GM20431 (cell line): Measurements from ENCODE around the gene NDUFA8.

ENCODE experiments used
- in situ Hi-C: fragments of 300-500 bp; cut with MseI, MboI; formaldehyde crosslinking; loops from one replicate; pipeline ENCODE4 v1.15.0; 2020; ENCODE audit warnings: low sequenced_read_pairs; ENCODE audit not compliant: unreplicated experiment

NDUFA8 gene

DNA sequence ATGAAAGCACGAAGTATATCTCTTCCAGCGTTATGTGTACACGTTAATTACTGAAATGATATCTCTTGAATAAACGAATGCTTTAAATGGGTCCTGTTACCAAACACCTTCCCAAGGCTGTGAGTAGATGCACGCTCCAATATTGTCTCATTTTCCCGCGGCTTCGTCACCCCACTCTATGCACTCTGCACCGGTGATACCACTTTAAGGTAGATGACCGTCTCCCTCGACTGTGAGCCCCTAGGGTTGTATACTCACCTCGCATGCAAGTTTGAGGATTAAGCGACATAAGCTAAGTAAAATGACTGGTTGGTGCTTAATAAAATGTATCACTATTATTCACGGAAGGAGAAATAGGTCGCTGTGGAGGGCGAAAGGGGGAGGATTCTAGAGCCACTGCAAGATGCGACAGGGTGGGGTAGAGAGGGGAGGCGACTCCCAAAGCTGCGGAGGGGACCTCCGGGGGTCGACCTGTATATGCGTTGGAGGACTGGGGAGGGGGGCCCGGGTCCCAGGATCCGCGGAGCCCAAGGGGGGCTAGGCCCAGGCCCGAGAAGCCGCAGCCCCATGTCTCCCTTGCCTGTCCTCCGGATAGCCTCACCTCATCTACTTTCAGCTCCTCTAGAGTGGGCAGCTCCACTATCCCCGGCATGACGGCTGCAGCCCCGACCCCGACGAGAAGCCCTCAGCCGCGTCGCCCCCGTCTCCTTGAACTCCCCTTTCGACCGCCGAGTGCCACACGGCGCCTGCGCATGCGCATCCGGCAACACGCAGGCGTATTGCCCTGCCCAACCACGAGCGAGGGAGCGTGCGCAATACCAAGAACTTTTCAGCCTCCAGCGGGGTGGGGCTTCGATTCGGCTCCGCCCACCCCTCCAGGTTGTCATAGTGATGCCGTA is at the start of gene NDUFA8, which contains the start of gene MORN5:
Gene NDUFA8, minus strand, starts transcription at position 754 of the 899 bp plus-strand sequence. Its CDS starts 102 bp downstream, at position 652.
Gene MORN5, plus strand, starts transcription at position 883 of the 899 bp plus-strand sequence. CDS start 65 bp downstream, outside the sequence.
- in situ Hi-C loops, result no loop called here

DNA sequence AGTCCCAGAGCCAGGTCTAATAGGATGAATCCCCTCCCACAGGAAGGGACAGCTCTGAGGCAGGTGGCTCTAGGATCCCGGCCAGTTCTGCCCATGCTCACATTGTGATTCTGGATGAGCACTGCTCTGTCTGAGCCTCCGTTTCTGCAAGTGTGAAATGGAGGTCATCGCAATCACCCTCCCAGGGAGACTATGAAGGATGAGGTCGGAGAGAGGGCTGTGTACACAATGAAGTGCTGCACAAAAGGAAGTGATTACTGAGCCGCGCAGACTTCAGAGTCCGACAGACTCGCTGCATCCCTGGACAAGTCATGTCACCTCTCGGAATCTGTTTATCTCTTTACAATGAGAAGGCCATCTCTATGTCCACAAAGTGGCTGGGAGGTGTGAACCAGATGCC is 47.5 kb upstream of the NDUFA8 start:
- in situ Hi-C loops, result no loop called here

DNA sequence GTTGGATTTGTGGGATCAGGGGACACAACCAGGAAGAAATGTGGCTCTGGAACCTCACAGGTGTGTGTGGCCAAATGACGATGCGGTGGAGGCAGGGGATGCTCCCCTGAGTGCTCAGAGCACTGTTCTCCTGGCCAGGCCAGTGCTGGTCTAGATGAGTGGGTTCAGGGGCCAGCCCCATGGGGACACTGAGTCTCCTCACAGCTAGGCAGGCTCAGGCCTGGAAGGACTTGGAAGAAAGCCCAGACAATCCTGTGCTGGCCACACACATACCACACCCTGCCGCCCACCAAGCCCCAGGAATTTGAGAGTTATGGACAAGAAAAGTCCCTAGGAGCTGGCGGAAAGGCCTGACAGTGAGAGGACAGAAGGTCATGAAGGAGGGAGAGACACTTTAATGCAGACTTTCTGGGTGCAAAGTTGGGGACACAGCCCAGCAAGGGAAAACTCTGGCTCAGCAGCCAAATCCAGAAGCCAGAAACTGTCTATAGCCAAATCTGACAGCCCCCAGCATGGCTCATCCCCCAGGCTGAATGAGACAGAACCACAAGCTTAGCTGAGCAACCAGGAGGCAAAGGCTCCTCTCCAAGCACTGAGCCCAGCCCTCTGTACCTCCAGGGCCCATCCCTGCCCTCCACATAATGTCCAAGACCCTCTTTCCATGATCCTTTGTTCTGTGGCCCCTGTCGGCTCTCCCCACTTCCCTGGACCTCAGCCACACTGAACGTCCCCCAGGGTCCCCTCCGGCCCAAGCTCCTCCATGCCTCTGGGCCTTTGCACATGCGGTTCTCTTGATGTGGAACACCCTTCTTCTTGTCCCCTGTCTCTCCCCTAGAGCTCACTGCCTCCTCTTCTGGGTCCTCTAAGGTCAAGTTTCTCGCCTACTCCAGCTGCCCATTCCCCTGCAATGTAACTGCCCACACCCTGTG is 46.8 kb upstream of the NDUFA8 start:
- in situ Hi-C loops, result no loop called here

DNA sequence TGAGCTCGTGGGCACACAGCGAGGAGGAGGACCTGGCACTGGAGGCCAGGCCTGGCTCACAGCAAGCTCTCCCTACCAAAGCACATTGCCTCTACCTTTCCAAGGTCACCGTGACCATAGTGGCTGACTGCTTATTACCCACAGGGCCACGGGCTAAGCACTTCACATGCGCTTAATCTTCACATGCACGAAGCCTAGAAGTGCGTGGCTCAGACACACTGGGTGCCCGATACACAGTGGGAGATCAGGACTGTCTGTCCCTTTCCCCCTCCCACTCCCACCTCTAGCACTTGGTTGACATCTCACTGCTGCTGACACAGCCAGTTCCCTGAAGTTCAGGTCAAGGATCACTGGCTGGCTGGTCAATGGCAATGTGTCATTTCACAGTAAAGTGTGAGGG is 45.6 kb upstream of the NDUFA8 start:
- in situ Hi-C loops, result no loop called here

DNA sequence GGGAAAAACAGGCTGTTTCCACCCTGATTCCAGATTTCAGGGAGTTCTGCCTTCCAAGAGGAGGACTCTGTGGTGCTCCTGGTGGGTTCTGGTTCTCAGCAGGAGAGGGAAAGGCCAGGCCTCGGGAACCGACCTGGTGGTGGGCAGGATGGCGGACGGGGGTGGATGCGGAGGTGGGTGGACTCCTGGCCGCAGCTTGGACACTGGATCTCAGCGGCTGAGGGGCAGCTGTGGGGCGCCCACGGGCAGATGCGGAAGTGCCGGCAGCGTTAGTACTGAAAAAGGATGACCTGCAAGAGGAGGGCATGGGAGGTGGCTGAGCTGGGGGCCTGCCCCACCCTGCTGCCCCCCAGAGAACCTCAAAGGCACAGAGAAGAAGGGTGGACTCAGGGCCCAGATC is 44.9 kb upstream of the NDUFA8 start:
- in situ Hi-C loops, result no loop called here

DNA sequence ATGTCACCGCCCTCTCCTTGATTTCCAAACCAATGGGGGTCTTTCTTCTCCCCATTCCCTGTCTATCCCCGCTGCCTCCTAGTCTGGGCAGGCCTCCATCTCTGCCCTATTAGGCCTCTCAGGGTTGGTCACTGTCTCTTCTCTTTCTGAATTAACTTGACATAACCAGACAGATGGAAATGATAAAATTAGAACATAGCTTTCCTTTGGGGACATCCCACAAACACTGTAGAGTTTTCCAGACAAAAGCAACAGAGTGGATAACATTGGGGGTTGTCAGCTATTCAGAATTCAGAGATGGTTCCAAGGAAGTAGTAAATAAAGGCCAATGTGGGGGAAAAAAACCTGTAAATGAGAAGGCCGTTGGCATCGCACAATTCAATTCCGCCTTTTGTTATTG is 44.5 kb upstream of the NDUFA8 start:
- in situ Hi-C loops, result no loop called here

DNA sequence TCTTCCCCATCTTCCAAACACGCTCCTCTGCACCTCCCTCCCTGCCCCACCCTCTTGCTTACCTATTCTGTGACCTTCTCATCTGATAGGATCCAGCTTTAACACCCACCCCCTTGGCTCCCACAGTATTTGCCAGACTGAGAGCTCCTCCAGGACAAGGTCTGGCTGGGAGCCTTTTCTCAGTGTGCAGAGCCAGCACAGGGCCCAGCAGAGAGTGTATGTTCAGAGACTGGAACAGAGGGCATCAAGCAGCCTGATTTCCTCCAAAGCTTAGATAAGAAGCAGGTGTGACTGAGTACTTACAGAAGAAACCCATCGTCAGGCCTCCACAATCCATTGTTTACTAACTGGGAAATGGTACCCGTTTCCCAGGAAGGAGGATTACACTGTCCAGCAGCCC is 42.5 kb upstream of the NDUFA8 start:
- in situ Hi-C loops, result no loop called here

DNA sequence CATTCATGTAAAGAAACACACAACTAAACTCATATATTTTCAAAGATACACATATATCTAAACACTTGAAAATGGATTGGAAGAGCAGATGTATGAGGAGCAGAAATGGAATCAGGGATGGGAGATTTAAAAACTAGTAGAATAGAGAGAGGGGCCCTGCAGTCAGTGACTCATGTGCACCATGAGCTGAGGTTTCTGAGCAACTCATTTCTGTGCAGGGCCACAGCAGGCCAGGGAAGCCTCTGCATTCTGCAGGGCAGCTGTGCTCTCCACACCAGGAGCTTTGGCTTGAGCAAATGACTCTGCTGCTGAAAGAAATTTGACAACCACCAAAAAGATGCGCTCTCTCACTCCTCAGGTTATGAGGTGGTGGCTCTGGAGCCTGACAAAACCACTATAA is 42.1 kb upstream of the NDUFA8 start:
- in situ Hi-C loops, result no loop called here

DNA sequence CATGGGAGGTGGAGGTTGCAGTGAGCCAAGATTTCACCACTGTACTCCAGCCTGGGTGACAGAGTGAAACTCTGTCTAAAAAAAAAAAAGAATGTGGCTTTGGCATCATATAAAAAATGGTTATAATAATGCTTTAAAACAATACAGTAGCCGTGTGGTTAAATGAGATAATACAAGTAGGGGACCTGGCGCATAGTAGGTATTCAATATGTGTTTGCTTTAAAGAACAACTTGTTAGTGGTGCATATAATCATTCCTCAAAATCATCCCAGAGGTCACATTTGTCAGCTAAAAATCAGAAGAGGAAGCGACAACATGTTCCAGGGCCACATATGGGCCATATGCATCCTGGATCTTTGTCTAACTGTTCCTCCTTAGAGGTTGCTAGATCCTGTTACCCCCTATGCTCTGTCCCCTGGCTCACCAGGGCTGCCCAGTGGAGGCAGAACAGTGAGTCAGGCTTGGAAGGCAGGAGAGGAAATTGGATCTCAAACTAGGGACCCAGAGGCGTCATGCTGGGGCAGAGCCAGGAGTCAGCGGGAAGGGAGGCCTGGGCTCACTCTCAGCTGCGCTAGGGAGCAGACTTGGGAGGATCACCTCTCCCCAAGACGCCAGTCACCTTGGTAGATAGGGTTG is 41.5 kb upstream of the NDUFA8 start:
- in situ Hi-C loops, result no loop called here

DNA sequence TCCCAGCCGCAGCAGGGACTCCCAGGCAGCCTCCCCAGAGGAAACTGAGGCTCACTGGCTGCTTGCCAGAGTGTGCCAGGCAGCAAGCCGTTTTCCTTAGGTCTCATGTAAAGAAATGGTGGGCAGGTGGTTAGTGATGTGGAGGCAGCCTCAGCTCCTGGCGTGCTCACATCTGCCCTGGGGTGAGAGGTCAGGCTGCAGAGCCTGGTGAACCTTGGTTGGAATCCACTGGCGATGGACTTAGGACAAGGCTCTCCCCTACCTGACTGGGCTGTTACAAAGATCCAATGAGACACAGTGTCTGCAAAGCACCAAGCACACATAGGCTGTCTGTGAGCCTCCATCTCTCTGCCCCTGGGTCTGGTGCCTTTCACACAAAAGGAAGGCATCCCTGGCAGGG is 38.3 kb upstream of the NDUFA8 start:
- in situ Hi-C loops, result no loop called here

DNA sequence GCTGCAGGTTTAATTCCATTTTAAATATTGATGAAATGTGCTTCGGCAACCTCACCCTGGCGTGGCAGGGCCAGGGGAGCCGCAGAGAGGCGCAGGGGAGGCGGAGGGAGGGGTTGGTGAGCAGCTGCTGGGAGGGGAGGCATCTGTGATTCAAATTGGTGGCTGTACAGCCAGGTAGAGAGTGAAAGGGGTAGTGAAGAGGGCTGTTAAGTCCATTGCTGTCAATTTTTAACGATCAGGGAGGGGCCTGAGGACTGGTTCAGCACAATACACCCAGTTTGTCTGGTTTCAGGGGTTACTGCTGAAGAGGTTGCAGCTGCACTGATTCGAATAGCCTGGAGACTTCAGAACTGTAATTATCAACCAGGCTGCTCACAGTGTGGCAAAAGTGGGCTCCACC is 37.8 kb upstream of the NDUFA8 start:
- in situ Hi-C loops, result no loop called here

DNA sequence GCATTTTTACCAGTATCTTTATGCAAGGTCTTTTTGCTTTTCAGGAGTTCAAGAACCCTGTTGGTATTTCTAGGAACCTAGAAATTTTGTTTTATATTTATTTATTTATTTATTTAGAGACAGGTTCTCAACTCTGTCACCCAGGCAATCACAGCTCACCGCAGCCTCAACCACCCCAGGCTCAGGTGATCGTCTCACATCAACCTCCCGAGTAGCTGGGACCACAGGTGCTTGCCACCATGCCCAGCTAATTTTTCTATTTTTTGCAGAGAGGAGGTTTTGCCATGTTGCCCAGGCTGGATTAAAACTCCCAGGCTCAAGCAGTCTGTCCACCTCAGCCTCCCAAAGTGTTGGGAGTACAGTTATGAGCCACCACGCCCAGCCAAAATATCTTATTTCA is 36.3 kb upstream of the NDUFA8 start:
- in situ Hi-C loops, result no loop called here

DNA sequence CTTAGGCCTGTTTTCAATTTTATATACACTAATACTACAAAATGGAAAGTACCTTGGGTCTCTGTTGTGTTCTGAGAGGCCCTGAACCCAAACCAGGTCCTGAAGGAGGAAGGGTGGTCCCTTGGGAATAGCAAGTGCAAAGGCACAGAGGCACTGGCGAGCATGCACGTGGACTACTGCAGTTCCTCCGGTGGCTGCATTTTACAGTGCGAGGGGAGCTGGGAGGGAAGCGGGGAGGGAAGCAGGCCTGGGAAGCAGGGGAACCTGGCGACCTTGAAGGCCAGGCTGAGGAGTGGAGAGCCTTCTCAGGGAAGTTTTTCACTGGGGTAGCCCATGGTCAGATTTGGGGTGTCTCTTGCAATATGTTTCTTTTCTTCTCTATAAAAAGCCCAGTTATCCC is 34.1 kb upstream of the NDUFA8 start:
- in situ Hi-C loops, result no loop called here

DNA sequence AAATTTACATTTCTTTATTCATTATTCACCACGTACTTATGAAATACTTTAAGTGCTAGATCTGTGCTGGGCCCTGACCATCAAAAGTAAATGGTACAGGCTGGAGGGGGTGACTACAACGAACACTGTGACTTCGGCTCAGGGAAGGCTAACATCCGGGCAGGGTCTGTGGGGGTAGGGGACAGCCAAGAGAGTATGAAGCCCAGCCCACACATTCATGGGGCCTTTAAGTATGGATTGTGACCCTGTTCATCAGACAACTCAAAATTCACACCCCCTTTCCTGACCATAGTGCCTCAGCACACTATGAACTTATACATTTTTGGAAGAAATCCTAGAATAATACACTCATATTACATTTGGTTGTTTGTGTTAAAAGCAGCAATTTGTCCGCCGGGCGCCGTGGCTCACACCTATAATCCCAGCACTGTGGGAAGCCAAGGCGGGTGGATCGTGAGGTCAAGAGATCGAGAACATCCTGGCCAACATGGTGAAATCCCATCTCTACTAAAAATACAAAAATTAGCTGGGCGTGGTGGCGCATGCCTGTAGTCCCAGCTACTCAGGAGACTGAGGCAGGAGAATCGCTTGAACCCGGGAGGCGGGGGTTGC is 33.4 kb upstream of the NDUFA8 start:
- in situ Hi-C loops, result no loop called here

DNA sequence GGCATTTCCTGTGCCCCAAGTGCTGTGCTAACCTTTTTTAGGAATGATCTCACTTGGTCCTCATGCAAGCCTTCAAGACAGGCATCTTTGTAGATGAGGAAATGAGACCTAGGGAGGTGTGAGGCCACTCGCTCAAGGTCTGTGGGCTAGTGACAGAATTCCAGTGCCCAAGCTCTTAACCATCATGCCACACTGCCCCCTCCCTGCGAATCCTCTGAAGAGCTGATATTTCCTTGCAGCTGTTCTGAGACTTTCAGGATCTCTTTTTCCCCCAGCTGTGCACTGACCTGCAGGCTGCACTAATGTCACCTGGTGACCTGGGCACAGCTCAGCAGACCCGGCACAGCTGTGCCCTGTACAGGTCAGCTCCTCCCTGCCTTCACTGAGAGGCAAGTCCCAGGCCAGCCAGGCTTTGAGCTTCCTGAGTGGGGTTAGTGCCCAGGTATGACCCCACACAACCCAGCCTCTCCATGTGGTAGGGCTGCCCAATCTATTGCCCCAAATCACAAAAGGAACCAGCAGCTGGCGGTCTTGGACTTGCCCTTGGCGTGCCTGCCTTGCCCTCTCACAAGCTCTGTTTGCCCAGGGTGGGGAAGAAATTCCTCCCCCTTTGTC is 32.8 kb upstream of the NDUFA8 start:
- in situ Hi-C loops, result no loop called here

DNA sequence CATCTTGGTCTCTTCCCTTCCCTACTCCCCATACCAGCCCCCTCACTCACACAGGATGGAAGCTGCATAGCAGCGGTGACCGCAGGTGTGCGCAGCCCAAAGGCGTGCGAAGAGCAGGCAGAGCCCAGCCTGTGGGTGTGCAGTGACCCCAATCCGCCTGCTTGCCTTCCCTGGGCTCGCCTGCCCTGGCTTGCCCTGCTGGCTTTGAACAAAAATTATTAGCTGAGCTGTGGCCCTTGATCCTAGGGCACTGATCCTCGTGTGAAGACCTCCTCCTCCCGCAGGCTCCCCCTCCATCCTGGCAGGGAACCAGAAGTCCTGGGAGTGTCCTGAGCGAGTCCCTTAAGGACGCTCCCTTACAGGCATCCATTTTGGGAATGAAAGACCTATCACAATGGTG is 32.0 kb upstream of the NDUFA8 start:
- in situ Hi-C loops, result no loop called here

DNA sequence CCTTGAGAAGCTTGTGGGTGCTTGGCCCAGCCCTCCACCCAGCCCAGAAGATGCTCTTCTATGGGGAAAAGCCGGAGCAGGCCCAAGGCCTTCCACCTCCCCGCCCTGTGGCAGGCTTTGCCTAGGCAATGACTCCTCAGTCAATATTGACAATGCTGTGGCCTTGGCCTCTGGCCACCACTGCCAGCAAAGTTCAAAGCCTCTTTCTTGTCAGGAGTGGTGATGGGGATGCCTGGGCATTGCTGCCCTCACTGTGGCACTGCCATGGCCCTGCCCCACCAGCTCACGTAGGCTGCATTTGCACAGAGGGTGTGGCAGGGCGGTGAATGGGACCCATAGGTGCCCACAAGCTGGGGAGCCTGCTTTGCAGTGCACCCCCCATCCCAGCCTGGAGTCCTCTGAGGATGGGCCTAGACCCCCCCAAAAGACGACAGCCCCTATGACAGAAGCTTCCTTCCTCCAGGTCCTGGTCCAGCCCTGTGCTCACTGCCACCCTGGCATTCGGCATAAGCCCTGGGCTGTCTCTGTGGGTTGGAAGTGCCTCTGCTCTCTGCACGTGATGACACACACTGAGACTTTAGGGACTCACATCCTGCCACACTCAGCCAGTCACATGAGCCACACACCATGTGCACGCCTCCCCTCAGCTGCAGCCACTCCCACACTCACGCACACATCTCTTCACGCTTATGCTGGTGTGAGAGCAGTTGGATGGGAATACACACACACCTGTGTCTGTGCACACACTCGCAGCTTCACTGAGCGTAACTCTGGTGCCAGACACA is 31.2 kb upstream of the NDUFA8 start:
- in situ Hi-C loops, result no loop called here

DNA sequence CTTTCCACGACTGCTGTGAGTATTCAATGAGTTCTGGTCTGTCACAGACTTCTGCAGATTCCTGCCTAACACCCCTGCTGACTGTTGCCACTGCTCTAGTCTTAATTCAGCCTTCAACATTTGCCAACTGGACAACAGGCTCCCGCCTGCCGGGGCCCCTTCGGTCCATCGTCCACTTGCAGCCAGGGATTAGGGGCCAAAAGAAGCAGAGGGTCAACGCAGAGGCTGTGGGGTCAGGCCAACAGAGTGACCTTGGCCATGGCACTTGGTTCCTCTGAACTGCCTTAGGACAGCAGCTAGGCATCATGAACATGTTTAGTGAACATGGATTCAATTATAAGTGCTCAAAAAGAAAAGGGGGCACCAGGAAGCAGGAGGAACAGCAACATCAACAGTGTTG is 28.8 kb upstream of the NDUFA8 start:
- in situ Hi-C loops, result no loop called here
